Measurements from ENCODE around the gene CCR9.

DNA sequence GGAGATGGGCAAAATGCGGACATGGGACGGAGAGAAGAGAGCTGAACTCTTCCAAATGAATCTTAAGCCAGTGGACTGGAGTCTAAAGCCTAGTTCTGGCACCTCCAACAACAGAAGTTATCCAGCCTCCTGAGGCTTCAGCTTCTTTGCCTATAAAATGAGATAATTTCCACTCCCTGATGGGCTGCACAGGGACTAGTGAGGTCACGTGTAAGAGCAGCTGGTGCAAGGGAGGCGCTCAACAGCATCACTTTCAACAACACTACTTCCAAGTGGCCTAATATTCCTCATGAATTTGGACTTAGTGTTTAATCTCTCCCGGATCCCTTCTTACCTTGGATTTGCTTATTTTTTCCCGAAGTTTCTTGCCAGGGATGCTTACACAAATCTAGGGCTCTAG lies 65.6 kb downstream of the CCR9 start:
- TF ChIP-seq, protein P1, sequence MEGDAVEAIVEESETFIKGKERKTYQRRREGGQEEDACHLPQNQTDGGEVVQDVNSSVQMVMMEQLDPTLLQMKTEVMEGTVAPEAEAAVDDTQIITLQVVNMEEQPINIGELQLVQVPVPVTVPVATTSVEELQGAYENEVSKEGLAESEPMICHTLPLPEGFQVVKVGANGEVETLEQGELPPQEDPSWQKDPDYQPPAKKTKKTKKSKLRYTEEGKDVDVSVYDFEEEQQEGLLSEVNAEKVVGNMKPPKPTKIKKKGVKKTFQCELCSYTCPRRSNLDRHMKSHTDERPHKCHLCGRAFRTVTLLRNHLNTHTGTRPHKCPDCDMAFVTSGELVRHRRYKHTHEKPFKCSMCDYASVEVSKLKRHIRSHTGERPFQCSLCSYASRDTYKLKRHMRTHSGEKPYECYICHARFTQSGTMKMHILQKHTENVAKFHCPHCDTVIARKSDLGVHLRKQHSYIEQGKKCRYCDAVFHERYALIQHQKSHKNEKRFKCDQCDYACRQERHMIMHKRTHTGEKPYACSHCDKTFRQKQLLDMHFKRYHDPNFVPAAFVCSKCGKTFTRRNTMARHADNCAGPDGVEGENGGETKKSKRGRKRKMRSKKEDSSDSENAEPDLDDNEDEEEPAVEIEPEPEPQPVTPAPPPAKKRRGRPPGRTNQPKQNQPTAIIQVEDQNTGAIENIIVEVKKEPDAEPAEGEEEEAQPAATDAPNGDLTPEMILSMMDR (IDR thresholded peaks at IDR 0.05; ENCODE audit: poor library complexity, severe bottlenecking): no peak
- TF ChIP-seq MXI1 (conservative IDR thresholded peaks at IDR 0.05; ENCODE audit: poor library complexity, severe bottlenecking) (no peak), POLR2AphosphoS5 (IDR thresholded peaks at IDR 0.05) (no peak), EP300 (conservative IDR thresholded peaks at IDR 0.05; ENCODE audit: poor library complexity, severe bottlenecking) (no peak), EZH2 (IDR thresholded peaks at IDR 0.05; ENCODE audit: borderline replicate concordance, insufficient read depth, low read length, poor library complexity, severe bottlenecking) (no peak)
- TF ChIP-seq, protein P2, sequence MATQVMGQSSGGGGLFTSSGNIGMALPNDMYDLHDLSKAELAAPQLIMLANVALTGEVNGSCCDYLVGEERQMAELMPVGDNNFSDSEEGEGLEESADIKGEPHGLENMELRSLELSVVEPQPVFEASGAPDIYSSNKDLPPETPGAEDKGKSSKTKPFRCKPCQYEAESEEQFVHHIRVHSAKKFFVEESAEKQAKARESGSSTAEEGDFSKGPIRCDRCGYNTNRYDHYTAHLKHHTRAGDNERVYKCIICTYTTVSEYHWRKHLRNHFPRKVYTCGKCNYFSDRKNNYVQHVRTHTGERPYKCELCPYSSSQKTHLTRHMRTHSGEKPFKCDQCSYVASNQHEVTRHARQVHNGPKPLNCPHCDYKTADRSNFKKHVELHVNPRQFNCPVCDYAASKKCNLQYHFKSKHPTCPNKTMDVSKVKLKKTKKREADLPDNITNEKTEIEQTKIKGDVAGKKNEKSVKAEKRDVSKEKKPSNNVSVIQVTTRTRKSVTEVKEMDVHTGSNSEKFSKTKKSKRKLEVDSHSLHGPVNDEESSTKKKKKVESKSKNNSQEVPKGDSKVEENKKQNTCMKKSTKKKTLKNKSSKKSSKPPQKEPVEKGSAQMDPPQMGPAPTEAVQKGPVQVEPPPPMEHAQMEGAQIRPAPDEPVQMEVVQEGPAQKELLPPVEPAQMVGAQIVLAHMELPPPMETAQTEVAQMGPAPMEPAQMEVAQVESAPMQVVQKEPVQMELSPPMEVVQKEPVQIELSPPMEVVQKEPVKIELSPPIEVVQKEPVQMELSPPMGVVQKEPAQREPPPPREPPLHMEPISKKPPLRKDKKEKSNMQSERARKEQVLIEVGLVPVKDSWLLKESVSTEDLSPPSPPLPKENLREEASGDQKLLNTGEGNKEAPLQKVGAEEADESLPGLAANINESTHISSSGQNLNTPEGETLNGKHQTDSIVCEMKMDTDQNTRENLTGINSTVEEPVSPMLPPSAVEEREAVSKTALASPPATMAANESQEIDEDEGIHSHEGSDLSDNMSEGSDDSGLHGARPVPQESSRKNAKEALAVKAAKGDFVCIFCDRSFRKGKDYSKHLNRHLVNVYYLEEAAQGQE (IDR thresholded peaks at IDR 0.05; ENCODE audit: borderline replicate concordance): no peak
